22Rv1 (cell line): ENCODE data around the gene SLC13A3.

Experiments
- CTCF ChIP-seq: fragments of 450-650 bp; IDR thresholded peaks from 2 replicates; pipeline ENCODE4 v1.5.1; 2017; ENCODE audit warnings: mild to moderate bottlenecking
- ZFX ChIP-seq: fragments of 450-650 bp; IDR thresholded peaks from 2 replicates; pipeline ENCODE4 v1.6.1; 2017; ENCODE audit warnings: antibody characterized with exemption, borderline replicate concordance

GRCh38 chr20:46545077-46545826, 106.0 kb downstream of the SLC13A3 start:
- no peak for TF ChIP-seq CTCF
- TF ChIP-seq ZFX: no peak
